ENCODE results near the gene HTR5A.
"Not testable (repeated sequence)": the region's sequence is repeated elsewhere in the genome, so short reads cannot be mapped to it uniquely, and the experiment has no call there.

The HTR5A gene

DNA sequence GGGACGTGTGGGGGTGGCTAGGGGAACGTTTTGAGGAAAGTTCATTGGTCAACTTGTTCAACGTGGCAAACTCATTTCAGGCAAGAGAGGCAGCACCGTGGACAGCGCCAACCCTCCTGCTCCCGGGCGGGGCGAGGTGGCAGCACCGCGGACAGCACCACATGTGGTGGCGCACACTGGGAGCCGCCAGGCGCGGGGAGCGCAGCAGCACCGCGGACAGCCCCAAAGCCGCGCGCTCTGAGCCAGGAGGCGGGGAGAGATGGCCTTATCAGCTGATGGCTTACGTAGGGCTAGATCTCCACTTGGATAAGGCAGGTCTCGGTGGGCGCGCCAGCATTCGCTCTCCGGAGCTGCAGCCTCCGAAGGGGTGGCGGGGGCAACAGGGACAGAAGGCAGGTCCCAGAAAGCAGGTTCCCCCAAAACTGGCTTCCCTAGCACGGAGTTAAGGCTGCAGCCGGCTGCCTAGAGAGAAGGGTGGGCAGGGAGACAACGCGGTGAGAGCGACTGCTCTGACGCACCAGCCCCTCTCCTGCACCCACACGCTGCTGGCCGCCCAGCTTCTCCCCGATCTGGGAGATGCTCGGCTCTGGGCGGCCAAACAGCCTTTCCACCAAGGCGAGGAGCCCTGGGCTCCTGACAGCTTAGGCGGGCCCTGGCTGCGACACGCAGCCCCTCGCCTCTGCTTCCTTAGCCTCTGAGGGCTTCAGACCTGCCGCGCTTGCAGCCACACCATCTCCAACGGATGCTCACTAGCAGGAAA lies at the start of gene HTR5A:
HTR5A (plus strand) TSS at position 333 of the 760 bp plus-strand sequence. CDS start 576 bp downstream, outside the sequence.
- DNase-seq = peak; percentile 64

DNA sequence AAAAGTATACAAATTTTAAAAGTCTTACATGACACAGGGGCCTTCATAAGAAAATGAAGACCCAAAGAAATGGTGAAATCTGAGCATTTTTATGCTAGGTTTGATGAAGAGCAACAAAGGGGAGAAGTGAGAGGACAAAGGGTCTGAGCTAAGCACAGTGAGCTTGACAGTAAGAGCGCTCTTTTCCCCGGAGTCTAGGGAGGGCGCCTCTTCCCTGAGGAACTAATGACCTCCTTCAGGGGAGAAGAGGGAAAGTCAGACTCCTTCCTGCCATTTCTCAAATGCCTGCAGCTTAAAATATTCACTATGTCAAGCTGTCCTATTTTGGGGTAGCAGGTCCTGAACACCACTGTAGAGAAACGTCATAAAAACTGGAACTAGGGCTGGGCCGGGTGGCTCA lies 49.1 kb upstream of the HTR5A start:
- DNase-seq = no peak

DNA sequence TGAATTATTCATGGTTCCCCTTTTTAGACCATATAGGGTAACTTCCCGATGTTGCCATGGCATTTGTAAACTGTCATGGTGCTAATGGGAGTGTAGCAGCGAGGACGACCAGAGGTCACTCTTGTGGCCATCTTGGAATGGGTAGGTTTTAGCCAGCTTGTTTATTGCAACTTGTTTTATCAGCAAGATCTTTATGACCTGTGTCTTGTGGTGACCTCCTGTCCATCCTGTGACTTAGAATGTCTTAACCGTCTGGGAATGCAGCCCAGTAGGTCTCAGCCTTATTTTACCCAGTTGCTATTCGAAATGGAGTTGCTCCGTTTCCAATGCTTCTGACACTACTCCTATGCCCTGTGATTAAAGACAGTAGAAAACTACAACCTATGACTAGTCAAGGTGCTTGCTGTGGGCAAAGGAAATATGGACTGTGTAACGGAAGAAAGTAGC lies 48.4 kb upstream of the HTR5A start:
- no peak for DNase-seq

DNA sequence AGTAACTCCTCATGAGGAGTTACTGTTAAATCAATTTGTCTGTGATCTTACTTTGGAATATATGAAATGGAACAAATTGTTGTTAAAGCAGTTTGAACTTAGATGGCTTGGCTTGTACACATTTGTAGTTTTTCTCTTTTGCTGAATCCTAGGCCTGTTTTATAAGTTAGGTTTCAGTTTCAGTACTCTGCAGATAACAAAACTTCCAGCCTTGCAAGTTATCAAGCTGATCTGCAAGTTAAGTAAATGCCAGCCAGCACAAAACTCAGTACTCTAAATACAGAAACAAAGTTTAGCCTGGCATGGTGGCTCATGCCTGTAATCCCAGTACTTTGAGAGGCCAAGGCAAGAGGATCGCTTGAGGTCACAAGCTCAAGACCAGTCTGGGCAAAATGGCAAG lies 42.2 kb upstream of the HTR5A start:
- no peak for DNase-seq

DNA sequence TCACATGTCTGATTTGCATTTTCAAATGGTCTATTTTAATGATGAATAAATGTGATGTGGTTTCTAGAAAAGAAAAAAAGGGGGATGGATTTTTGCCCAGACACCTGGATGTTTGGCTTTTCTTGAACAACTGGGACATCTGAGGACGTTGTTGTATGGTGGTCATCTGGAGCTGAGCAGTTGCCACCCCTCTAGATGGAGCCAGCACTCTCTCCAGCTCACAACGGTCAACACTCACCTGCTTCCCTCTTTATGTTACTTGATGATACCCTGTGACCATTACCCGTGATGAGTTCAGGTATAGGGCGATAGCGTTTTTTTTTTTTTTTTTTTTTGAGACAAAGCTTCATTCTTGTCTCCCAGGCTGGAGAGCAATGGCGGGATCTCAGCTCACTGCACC lies 37.1 kb upstream of the HTR5A start:
- DNase-seq = no peak

DNA sequence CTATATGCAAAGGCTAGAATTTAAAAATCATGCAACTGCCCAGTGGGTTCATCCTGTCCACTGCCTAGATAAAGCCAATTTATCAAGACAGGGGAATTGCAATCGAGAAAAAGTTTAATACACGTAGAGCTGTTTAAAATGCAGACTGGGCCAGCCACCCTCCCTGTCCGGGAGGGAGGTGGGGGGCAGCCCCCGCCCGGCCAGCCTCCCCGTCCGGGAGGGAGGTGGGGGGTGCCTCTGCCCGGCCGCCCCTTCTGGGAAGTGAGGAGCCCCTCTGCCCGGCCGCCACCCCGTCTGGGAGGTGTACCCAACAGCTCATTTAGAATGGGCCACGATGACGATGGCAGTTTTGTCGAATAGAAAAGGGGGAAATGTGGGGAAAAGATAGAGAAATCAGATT lies 35.6 kb upstream of the HTR5A start:
- not testable (repeated sequence) for DNase-seq

DNA sequence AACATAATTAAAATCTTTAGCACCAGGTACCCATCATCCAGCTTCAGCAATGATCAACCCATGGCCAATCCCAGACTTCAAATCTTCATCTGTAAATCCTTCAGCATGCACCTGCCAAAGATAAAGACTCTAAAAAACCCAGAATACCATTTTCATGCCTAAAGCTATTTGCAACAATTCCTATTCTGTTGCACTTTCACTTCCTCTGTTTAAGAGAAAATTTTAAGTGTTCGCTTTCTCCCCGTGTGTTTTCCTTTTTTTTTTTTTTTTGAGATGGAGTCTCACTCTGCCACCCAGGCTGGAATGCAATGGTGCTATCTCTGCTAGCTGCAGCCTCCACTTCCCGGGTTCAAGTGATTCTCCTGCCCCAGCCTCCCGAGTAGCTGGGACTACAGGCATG lies 31.8 kb upstream of the HTR5A start:
- DNase-seq = no peak

DNA sequence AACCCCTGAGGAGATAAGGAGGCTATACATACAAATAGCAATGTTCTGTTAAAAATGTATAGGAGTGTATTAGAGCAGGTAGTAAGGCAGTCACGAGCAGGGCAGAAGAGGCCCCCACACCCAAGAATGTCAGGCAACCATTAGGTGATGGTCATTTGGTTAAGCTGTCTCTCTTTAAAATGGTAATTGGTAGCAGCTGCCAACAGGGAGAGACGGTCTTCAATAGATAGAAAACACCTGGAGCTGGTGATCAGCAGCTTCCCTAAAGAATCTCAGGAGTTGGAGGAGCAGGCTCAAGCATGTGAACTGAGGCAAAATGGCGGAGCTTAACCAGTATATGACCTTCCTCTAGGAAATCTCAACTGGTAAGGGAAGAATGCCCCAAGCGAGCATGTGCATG lies 26.4 kb upstream of the HTR5A start:
- no peak for DNase-seq

DNA sequence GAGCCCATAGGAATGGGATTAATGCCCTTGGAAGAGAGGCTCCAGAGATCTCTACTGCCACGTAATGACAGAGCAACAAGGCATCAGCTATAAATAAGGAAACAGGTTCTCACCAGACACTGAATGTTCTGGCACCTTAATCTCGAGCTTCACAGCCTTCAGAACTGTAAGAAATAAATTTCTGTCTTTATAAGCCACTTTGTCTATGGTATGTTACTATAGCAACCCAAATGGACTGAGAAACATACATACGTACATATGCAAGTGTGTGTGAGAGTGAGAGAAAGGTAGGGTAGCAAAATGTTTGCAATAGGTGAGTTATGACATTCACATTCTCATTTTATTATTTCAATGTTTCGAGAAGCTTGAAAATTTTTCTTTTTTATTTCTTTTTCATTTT lies 22.1 kb upstream of the HTR5A start:
- no peak for DNase-seq

DNA sequence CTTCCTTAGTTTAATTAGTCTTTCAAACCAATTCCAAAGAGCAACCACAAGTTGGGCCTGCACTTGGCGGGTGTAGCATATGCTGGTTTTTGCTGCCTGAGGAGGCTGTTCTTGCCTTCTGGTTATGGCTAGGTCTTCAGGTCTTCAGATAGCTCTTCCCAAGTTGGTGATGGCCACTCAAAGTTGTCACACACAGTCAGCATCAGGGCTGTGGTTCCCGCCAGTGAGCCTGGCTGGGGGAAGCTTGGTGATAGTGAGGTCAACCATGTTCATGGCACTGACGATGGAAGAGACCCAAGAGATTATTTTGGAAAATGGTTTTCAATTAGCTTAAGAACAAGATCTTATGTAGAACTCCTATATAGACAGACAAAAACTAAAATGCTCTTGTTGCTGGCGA lies 18.8 kb upstream of the HTR5A start:
- no peak for DNase-seq

DNA sequence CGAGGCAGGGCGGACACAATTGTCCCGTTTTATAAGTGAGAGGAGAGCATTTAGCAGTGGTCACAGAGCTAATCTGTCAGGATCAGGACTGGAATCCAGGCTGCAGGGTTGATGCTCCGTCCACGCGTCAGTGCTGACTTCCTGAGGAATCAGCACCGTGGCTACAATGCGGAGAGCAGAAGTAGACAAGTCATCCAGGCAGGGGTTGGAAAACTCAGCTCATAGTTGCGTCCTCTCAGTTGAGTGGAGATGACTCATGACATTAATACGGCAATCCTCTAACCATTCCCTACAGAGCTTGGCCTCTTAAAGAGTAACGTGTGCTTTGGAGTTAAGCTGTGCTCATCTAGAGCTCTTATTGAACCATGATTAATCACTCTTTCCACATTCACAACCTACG lies 17.1 kb upstream of the HTR5A start:
- no peak for DNase-seq

DNA sequence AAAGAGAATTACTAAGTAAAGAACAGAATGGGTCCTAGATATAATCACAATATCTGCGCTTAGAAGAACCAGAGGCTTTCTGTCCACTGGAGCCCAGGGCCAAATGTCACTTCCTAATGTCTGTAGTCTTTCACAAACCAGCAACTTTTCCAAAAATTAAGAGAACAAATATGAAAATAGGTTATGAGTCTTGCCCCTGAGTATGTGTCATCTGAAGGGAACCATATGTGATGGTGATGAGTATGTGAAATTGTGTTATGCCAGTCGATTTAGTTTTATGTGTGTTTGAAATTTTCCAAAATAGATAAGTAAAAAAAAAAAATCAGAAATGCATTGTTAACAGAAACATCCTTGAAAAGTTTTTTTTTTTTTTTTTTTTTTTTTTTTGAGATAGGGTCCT lies 15.4 kb upstream of the HTR5A start:
- no peak for DNase-seq

DNA sequence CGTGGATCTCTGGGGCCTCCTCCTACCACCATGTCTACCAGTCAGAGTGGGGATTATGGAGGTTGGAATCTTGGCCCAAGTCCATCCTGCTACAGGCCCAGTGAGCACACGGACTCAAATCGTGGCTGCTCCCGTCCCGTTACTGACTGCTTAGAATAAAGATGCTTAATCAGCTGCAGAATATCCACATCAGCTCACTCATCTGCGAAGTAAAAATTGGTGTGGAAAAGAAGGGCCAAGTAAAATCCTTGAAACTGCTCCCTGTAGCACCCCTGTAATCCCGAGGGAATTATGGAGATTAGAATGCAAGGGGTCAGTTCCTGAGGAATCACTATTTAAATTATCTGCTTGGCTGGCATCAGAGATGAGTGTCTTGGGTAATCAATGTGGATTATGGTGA lies 13.0 kb upstream of the HTR5A start:
- DNase-seq = no peak

DNA sequence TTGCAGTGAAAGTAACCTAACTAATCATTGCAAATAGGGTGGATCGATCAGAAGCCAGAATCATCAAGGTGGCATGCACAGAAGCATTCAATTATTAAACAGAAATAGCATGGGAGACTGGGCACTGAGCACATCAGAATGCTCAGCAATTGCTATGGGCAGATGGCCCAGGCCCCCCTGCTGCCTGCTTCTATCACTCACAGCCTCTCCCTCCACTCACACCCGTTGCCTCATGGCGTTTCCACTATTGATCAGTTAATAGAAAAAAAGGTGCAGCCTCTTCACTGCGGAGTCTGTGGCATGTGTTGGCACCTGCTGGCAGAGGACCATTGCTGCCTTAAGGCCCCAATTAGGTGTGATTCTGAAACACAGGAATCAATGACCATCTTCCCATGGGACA lies 11.2 kb upstream of the HTR5A start:
- DNase-seq = no peak

DNA sequence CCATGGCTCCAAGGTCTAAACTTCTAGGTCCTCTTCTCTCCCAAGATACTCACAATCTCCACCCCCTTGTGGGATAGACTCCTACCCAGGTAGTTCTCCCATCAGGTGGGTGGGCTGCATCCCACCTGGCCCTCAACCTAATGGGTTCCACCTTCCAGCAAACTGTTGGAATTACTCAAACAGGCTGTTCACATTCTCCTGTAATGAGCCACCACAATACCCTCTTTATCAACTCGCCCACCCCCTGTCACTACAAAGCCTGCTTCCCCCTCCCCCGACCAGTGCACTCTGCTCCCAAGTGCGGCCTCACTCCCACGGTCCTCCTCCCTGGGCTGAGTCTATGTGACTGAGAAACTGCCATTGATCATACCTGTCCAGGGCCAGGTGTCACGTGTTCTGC lies 10.4 kb upstream of the HTR5A start:
- DNase-seq = no peak

DNA sequence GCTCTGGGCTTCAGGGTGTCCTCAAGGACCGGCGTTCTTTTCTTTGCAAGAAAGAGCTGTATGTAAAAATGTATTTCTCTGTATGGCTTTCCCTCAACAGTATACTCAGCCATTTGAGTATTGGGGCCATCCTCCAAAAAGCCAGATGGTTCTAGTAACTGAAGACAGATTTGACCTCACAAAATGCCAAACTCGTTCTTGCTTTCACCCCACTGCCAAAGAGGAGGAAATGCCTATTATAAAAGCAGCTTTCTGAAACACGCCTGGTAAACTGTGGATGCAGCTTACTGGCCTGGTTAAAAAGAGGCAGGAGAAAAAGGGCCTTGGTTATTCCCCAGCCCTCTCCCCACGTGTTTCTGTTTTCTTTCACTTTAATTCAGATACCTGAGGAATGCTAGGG lies 7.7 kb upstream of the HTR5A start:
- DNase-seq = no peak

DNA sequence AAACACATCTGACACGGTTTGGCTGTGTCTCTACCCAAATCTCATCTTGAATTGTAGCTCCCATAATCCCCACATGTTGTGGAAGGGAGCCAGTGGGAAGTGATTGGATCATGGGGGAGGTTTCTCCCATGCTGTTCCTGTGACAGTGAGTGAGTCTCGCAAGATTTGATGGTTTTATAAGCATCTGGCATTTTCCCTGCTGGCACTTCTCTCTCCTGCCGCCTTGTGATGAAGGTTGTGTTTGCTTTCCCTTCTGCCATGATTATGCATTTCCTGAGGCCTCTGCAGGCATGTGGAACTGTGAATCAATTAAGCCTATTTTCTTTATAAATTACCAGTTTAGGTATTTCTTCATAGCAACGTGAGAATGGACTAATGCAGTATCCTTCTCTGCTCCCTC lies 5.9 kb upstream of the HTR5A start:
- DNase-seq = no peak

DNA sequence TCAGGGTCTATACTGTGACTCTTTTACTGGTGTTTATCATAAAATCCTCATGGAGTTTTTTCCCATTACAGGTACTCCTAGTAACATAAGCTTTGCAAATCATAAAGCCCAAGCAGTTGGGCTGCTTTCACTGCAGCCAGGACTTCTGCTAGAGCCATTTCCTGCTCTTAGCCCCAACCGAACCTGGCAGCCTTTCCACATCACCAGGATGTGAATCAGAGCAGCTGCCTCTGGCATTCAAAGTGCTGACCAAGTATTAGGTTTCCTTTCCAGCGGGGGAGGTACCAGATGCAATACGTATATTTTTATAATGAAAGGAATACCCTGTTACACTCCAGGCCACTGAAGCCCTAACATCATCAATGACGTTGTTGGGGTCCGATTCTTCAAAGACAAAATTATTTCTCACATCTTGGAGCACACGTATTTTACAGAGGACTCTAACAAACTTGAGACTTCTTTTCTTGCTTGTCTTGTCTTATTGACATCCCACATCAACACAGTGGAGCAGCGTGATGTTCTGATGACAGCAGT lies 3.6 kb upstream of the HTR5A start:
- no peak for DNase-seq

DNA sequence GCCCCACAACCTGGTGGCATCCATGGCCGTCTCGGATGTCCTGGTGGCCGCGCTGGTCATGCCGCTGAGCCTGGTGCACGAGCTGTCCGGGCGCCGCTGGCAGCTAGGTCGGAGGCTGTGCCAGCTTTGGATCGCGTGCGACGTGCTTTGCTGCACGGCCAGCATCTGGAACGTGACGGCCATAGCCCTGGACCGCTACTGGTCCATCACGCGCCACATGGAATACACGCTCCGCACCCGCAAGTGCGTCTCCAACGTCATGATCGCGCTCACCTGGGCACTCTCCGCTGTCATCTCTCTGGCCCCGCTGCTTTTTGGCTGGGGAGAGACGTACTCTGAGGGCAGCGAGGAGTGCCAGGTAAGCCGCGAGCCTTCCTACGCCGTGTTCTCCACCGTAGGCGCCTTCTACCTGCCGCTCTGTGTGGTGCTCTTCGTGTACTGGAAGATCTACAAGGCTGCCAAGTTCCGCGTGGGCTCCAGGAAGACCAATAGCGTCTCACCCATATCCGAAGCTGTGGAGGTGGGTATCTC lies 1.1 kb downstream of the HTR5A start:
- no peak for DNase-seq

DNA sequence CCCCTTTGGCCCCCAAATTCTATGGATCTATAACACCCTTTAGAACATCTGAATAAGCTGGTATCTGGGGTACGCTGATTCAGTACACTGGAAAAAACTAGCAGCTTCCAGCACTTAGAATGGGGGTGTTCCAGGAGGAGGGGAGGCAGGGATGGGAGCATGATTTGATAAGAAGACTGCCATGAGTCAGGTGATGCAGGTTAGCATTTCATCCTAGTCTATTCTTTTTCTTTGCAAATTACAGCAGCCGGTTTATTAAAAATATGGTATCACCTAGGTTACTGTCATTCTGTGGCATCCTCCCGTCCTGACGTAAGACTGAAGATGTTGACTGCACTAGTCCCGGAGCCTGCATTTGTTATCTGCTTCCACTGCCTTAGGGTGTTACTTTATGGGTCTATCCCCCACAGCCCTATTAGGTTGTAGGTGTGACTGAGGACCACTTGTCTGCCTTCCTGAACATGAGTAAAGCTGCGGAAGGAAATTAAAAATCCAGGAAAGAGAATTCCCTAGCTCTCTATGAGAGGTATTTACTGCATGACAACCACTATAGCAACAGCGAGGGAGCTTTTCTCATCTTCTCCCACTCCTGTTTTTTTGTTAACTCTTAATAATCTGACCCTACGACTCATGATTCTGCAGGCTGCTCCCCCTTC lies 1.9 kb downstream of the HTR5A start:
- DNase-seq = no peak

DNA sequence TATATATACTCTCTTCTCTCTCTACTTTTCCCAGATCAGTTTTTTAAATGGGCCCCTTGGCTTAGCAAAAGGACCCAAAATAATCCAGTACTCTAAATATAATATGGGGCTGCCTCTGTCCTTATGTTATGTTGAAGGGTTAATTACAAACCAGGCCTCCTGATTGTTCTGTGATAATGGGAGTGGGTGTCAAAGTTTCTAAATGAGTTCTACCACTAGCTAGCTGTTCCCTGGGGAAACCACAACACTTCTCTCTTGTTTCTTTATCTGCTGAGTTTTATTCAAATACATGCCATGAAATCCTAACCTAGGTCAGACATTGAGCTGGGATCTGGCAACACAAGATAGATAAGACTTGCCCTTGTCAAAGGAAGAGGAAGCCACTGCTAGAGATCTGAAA lies 3.8 kb downstream of the HTR5A start:
- DNase-seq = no peak

DNA sequence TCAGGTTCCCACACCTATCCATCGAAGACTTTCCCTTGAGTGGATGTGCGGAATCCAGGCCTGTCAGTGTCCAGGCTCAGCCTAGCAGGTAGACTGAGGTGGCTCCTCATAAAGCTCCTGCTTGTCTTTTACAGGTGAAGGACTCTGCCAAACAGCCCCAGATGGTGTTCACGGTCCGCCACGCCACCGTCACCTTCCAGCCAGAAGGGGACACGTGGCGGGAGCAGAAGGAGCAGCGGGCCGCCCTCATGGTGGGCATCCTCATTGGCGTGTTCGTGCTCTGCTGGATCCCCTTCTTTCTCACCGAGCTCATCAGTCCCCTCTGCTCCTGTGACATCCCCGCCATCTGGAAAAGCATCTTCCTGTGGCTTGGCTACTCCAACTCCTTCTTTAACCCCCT lies 13.9 kb downstream of the HTR5A start:
- no peak for DNase-seq

DNA sequence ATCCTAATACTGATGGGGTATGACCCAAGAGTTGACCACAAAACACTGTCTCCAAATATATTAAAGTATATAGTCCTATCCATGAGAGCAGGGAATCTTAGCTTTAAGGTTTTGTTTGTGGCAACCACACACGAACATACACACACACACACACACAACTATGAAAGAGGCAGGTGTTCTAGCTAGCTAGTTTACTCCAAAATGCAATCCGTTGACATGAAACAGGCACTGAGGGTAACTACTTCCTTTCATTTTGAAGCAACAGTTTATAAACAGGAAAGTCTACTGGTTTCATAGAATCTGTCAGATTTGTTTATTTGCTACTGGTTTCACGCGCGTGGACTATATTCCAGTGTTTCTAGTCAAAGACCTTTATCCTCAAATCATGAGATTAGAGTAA lies 14.8 kb downstream of the HTR5A start:
- no peak for DNase-seq

DNA sequence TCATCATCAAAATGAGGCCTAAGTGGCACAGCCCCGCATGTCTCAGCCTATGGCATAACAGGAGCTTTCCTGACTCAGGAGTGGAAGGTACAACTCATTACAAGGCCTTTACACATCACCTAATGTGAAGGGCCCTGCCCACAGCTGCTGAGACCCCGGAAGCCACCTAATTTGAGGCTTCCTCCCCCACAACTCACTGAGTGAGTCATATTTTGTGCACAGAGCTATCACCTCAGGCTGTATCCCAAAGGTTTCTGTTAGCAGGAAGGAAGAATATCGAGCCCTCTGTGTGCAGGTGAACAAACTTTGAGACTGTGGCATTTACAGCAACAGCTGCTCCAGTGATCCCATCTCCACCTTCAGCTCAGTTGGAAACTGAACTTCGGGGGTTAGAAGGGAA lies 20.6 kb downstream of the HTR5A start:
- no peak for DNase-seq

Measured in KG1 (cell line).